ENCODE data around the gene HSPA13. TPM values are rescaled to one million over a fixed set of nuclear protein-coding genes. Genes with fewer than 3 reads are reported as not detected.

Gene HSPA13
- total RNA-seq, 1 donor from 2014 or later: 12.5 TPM

GRCh38 chr21:14325595-14325994, 57.4 kb downstream of the HSPA13 start:
- Histone ChIP-seq H3K4me3 (no peak overlapping the region), H3K27me3 (no peaks in the 10 kb centered on the region), H3K4me1 (no peaks in the 10 kb centered on the region), H3K27ac (no peak overlapping the region), H3K36me3 (no peaks in the 10 kb centered on the region), H3K9me3 (no peaks in the 10 kb centered on the region)
- DNase-seq (ENCODE audit: extremely low spot score in 2 of 2): no peak
- TF ChIP-seq POLR2AphosphoS5 (IDR thresholded peaks at IDR 0.05; ENCODE audit: insufficient read depth in 1 of 2, low read depth in 1 of 2): no peak
- intact Hi-C loops (cut with DNase I): no loop called here

Other genes with a start within 250 kb of the HSPA13 start
- gene LIPI, start 172.2 kb downstream of the HSPA13 start, total RNA-seq: not detected
- 2.5 TPM for gene RBM11, start 167.0 kb downstream of the HSPA13 start, total RNA-seq
- 6.4 TPM for gene SAMSN1, start 163.2 kb upstream of the HSPA13 start, total RNA-seq